WERI-Rb-1 (cell line): ENCODE results near the gene CUX1.

ENCODE experiments used
- DNase-seq: peaks from one replicate; pipeline ENCODE4 v3.0.0-alpha.2; 2020
- H3K27ac ChIP-seq: fragments of 250-450 bp; sonication (Bioruptor Pico); 2 replicates; pipeline ENCODE4 v1.5.1; 2020; ENCODE audit warnings: mild to moderate bottlenecking, moderate library complexity
- H3K27me3 ChIP-seq: fragments of 250-450 bp; sonication (Bioruptor Pico); 2 replicates; pipeline ENCODE4 v1.5.1; 2021; ENCODE audit warnings: mild to moderate bottlenecking, low read depth, moderate library complexity; ENCODE audit not compliant: insufficient read depth, severe bottlenecking
- H3K36me3 ChIP-seq: fragments of 250-450 bp; sonication (Bioruptor Pico); 2 replicates; pipeline ENCODE4 v1.5.1; 2020; ENCODE audit warnings: mild to moderate bottlenecking, moderate library complexity
- H3K4me3 ChIP-seq: 2 replicates; pipeline ENCODE4 v1.5.1; 2011; ENCODE audit warnings: low read depth, mild to moderate bottlenecking, control low read depth, low read length
- H3K9me3 ChIP-seq: fragments of 250-450 bp; sonication (Bioruptor Pico); 2 replicates; pipeline ENCODE4 v1.5.1; 2021; ENCODE audit warnings: mild to moderate bottlenecking, moderate library complexity; ENCODE audit not compliant: severe bottlenecking
- CTCF ChIP-seq: IDR thresholded peaks from 2 replicates; pipeline ENCODE4 v1.5.1; 2011; ENCODE audit warnings: low read depth, mild to moderate bottlenecking, control low read depth, inconsistent platforms, low read length

CUX1 gene

DNA sequence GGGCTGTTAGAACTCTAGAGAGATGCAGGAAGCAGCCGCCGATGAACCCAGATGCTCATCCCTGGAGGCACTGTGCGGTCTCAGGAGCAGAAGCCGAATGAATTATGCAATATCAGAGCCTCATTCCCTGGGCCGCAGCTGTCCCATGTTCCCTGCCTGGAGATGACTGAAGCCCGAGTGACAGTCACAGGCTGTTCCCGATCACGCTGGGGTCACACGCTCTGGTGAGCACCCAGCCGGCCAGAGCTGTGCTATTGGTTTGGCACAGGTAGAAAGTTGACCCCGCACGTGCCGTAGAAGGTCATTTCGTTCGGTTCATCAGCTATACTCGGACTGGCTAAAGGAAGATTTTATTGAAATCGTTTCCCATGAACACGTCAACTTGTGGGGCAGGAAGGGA lies 328.7 kb downstream of the CUX1 start:
- H3K4me3 ChIP-seq, result no peak overlapping the region
- H3K36me3 ChIP-seq, result no peaks in the 10 kb centered on the region
- TF ChIP-seq CTCF, result no peak
- H3K27me3 ChIP-seq, result no peaks in the 10 kb centered on the region
- H3K27ac ChIP-seq, result no peak overlapping the region
- no peak for DNase-seq
- no peaks in the 10 kb centered on the region for H3K9me3 ChIP-seq

DNA sequence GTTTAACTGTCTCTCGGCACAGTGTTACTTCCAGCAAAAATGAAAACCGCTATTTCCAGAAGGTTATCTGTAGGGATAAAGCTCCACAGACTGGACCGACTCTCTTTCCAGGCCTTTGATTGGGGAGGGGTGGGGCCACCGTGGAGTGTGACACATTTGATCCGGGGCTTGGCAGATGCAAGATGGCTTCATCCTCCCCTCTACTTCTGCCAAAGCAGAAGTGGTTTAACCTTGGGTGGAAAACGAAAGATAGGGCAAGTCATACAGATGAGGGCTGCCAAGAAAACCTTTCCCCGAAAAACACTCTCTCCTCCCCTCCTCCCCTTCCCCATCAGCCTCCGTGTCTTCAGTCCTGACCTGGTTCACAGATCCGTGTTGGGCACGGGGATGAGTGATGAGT lies 329.6 kb downstream of the CUX1 start:
- DNase-seq, result no peak
- Histone ChIP-seq H3K36me3 (no peaks in the 10 kb centered on the region), H3K27ac (no peak overlapping the region), H3K9me3 (no peaks in the 10 kb centered on the region), H3K27me3 (no peaks in the 10 kb centered on the region), H3K4me3 (no peak overlapping the region)
- no peak for TF ChIP-seq CTCF

GRCh38 chr7:102148799-102149198 lies 331.4 kb downstream of the CUX1 start:
- no peak for TF ChIP-seq CTCF
- Histone ChIP-seq H3K4me3 (no peak overlapping the region), H3K27ac (no peak overlapping the region), H3K36me3 (no peaks in the 10 kb centered on the region; the same call in 1 of the 2 replicates), H3K27me3 (no peaks in the 10 kb centered on the region), H3K9me3 (no peaks in the 10 kb centered on the region)
- no peak for DNase-seq

GRCh38 chr7:102149416-102149815 lies 332.0 kb downstream of the CUX1 start:
- no peak for TF ChIP-seq CTCF
- H3K36me3 ChIP-seq, result no peaks in the 10 kb centered on the region; the same call in 1 of the 2 replicates
- H3K9me3 ChIP-seq, result no peaks in the 10 kb centered on the region
- DNase-seq, result no peak
- no peak overlapping the region for H3K27ac ChIP-seq
- no peaks in the 10 kb centered on the region for H3K27me3 ChIP-seq
- no peak overlapping the region for H3K4me3 ChIP-seq

DNA sequence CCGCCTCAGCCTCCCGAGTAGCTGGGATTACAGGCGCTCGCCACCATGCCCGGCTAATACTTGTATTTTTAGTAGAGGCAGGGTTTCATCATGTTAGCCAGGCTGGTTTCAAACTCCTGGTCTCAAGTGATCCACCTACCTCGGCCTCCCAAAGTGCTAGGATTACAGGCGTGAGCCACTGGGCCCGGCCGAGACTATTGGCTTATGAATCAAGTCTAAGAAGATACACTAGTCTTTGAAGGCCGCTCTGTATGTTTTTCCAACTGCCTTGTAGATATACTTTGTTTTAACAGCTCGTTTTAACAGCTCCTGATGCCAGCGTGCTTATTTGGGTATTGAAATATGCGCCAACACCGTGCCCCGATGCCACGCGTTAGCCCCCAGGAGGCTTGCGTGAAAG lies 332.8 kb downstream of the CUX1 start:
- DNase-seq, result no peak
- Histone ChIP-seq H3K9me3 (no peaks in the 10 kb centered on the region), H3K36me3 (no peaks in the 10 kb centered on the region; the same call in 1 of the 2 replicates), H3K27ac (no peak overlapping the region), H3K4me3 (no peak overlapping the region), H3K27me3 (no peaks in the 10 kb centered on the region)
- TF ChIP-seq CTCF, result no peak

DNA sequence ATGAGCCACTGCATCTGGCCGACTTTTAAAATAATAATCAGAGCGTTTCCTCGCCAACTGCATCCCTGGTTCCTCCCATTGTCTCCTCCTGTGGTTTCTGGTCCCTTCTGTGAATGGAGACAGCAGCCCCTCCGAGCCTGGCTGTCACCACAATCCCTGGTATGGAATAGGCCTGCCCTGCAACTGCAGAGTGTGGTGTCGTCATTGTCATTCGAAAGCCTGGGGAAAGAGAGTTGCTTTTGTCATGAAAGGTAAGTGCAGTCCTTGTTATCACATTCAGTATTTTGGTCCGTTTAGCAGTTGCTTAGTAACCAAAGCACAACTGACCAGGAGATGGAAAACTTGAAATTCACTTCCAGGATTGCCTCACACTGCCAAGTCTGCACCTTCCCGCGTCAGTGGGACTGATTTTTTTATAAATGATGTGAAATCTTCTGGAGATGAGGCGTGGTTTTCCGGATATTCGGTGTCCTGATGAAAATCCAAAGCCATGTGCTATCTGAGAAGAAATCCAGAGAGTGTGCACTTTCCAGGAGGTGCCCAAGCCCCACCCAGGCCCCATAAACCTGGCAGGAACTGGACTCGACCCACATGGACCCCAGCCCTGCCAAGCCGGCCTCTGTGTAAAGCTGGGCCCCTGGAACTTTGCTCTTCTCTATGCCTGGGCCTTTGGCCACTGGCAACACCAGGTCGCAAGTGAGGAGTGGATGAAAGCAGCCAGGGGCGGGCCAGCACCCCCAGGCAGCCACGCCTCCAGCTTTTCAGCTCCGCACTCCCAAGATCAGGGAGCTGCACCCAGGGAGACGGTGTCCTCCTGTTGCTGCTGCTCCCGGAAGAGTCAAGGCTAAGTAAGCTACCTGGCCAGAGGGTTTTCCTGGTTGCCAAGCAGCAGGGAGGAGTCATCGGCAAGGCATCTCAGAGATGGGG lies 335.5 kb downstream of the CUX1 start:
- Histone ChIP-seq H3K27me3 (no peaks in the 10 kb centered on the region), H3K9me3 (no peaks in the 10 kb centered on the region), H3K36me3 (no peaks in the 10 kb centered on the region; the same call in 1 of the 2 replicates), H3K4me3 (no peak overlapping the region), H3K27ac (no peak overlapping the region)
- no peak for TF ChIP-seq CTCF
- no peak for DNase-seq
